ENCODE results near the gene SARDH.

SARDH gene

GRCh38 chr9:133670466-133670865, 67.7 kb downstream of the SARDH start:
- DNase-seq (ENCODE audit: low spot score): no peak
- TF ChIP-seq CTCF (IDR thresholded peaks at IDR 0.05; ENCODE audit: borderline replicate concordance, control extremely low read depth, extremely low read depth, insufficient read depth, missing control alignments): no peak
- in situ Hi-C loops (cut with MboI; ENCODE audit: low sequenced_read_pairs, unreplicated experiment): no loop called here

GRCh38 chr9:133669182-133669801, 68.9 kb downstream of the SARDH start:
- no peak for TF ChIP-seq CTCF (IDR thresholded peaks at IDR 0.05; ENCODE audit: borderline replicate concordance, control extremely low read depth, extremely low read depth, insufficient read depth, missing control alignments)
- in situ Hi-C loops (cut with MboI; ENCODE audit: low sequenced_read_pairs, unreplicated experiment): no loop called here
- DNase-seq (ENCODE audit: low spot score): no peak

- DNase-seq (ENCODE audit: low spot score): no peak
- in situ Hi-C loops (cut with MboI; ENCODE audit: low sequenced_read_pairs, unreplicated experiment): no loop called here
- TF ChIP-seq CTCF (IDR thresholded peaks at IDR 0.05; ENCODE audit: borderline replicate concordance, control extremely low read depth, extremely low read depth, insufficient read depth, missing control alignments): no peak
Measured at GRCh38 chr9:133667759-133668450, 70.2 kb downstream of the SARDH start.

- in situ Hi-C loops (cut with MboI; ENCODE audit: low sequenced_read_pairs, unreplicated experiment): no loop called here
- no peak for DNase-seq (ENCODE audit: low spot score)
- no peak for TF ChIP-seq CTCF (IDR thresholded peaks at IDR 0.05; ENCODE audit: borderline replicate concordance, control extremely low read depth, extremely low read depth, insufficient read depth, missing control alignments)
Measured at GRCh38 chr9:133666845-133667244, 71.3 kb downstream of the SARDH start.

GRCh38 chr9:133666387-133666786, 71.8 kb downstream of the SARDH start:
- in situ Hi-C loops (cut with MboI; ENCODE audit: low sequenced_read_pairs, unreplicated experiment): no loop called here
- no peak for DNase-seq (ENCODE audit: low spot score)
- no peak for TF ChIP-seq CTCF (IDR thresholded peaks at IDR 0.05; ENCODE audit: borderline replicate concordance, control extremely low read depth, extremely low read depth, insufficient read depth, missing control alignments)

- no peak for TF ChIP-seq CTCF (IDR thresholded peaks at IDR 0.05; ENCODE audit: borderline replicate concordance, control extremely low read depth, extremely low read depth, insufficient read depth, missing control alignments)
- in situ Hi-C loops (cut with MboI; ENCODE audit: low sequenced_read_pairs, unreplicated experiment): no loop called here
- no peak for DNase-seq (ENCODE audit: low spot score)
Measured at GRCh38 chr9:133665535-133665934, 72.6 kb downstream of the SARDH start.

Data from GM13976 (cell line).